Natural killer cell (primary cell): ENCODE measurements around the gene EPHA2. TPM values are rescaled to one million over a fixed set of nuclear protein-coding genes. Genes with fewer than 3 reads are reported as not detected.
A peak's percentile ranks its signal among the peaks of the same experiment; 100 is the strongest.

Source experiments
- ATAC-seq, 3 donors: fragments of 150-1000 bp in 2 of 3; fragments of 200-7000 bp in 1 of 3; cut with Tn5 transposase; 1 replicate in 1 of 3; 2 replicates in 2 of 3; pipeline ENCODE4 v1.10.0; 2021; ENCODE audit warnings: mild to moderate bottlenecking in 2 of 3, moderate library complexity in 2 of 3
- DNase-seq, 2 donors: peaks; one replicate each; pipeline versions ENCODE4 v3.0.0 to v3.0.0-alpha.2; 2013 to 2021; ENCODE audit warnings: mixed read lengths in 1 of 2
- H3K27ac ChIP-seq: one replicate; pipeline ENCODE4 v1.5.1; 2013; ENCODE audit warnings: mild to moderate bottlenecking, low read length
- H3K27me3 ChIP-seq: one replicate; pipeline ENCODE4 v1.6.1; 2013; ENCODE audit warnings: low read length; ENCODE audit not compliant: control insufficient read depth, insufficient read depth
- H3K36me3 ChIP-seq: one replicate; pipeline ENCODE4 v1.6.1; 2013; ENCODE audit warnings: low read length; ENCODE audit not compliant: control insufficient read depth, insufficient read depth
- H3K4me1 ChIP-seq: one replicate; pipeline ENCODE4 v1.6.1; 2013; ENCODE audit warnings: low read length; ENCODE audit not compliant: control insufficient read depth, insufficient read depth
- H3K4me3 ChIP-seq: one replicate; pipeline ENCODE4 v1.5.1; 2013; ENCODE audit warnings: low read length
- H3K9me3 ChIP-seq: one replicate; pipeline ENCODE4 v1.6.1; 2013; ENCODE audit warnings: low read length; ENCODE audit not compliant: control insufficient read depth, insufficient read depth
- H3K27ac Mint-ChIP-seq, 2 donors: one replicate each; pipeline ENCODE4 v1.8.0; 2022; ENCODE audit warnings: mild to moderate bottlenecking in 2 of 2, mixed read lengths in 2 of 2, moderate library complexity in 1 of 2
- H3K27me3 Mint-ChIP-seq, 2 donors: one replicate each; pipeline ENCODE4 v1.8.0; 2022; ENCODE audit warnings: low read depth in 2 of 2, mixed read lengths in 2 of 2
- H3K36me3 Mint-ChIP-seq: one replicate; pipeline ENCODE4 v1.8.0; 2022; ENCODE audit warnings: mixed read lengths
- H3K4me1 Mint-ChIP-seq, 2 donors: one replicate each; pipeline ENCODE4 v1.8.0; 2022; ENCODE audit warnings: mixed read lengths in 2 of 2
- H3K4me3 Mint-ChIP-seq: one replicate; pipeline ENCODE4 v1.8.0; 2022; ENCODE audit warnings: mild to moderate bottlenecking, moderate library complexity, mixed read lengths
- H3K9me3 Mint-ChIP-seq, 2 donors: one replicate each; pipeline ENCODE4 v1.8.0; 2022; ENCODE audit warnings: mixed read lengths in 2 of 2
- CTCF ChIP-seq: fragments of 200-600 bp; IDR thresholded peaks from one replicate; pipeline ENCODE4 v1.8.0; 2022; ENCODE audit warnings: antibody characterized with exemption
- WGBS: methylation state at CpG from one replicate; pipeline ENCODE4 v1.1.7; 2013; ENCODE audit warnings: missing lambda C conversion rate; ENCODE audit not compliant: insufficient coverage; 5-methylcytosine and 5-hydroxymethylcytosine counted together
- intact Hi-C: fragments of 100-400 bp; cut with micrococcal nuclease; formaldehyde crosslinking; loops from one replicate; pipeline ENCODE4 v1.14.2; 2022
- total RNA-seq, 4 donors: library from RNA; stranded (reverse); fragments of 120-200 nt in 1 of 4; gene quantifications; one replicate each; pipeline versions ENCODE4 v1.2.3 to v1.2.4, GENCODE V29; 2013 to 2022

EPHA2 gene
- total RNA-seq, 3 donors from 2014 or later (not counting 1 experiment from before 2014, with no cell fraction given), result 0.13 TPM; not detected in 2

- ATAC-seq (no peak), DNase-seq (no peak)
- Histone ChIP-seq H3K27ac (no peak overlapping the region), H3K27me3 (no peaks in the 10 kb centered on the region), H3K9me3 (no peaks in the 10 kb centered on the region), H3K4me3 (no peak overlapping the region), H3K4me1 (peaks cover 16% of the 10 kb centered on the region), H3K36me3 (peaks cover 14% of the 10 kb centered on the region)
- Mint-ChIP-seq H3K4me1 (peaks cover 0 to 42% of the 10 kb centered on the region in 2 donors), H3K27ac (peak overlapping the region in 1 of 2 donors; percentile 37), H3K36me3 (no peaks in the 10 kb centered on the region), H3K9me3 (no peaks in the 10 kb centered on the region), H3K4me3 (no peak overlapping the region), H3K27me3 (no peaks in the 10 kb centered on the region)
- WGBS, result 97% methylated on average over 2 of the region's 2 CpGs
- TF ChIP-seq CTCF, result no peak
- intact Hi-C loops, result no loop called here
These were observed 48.3 kb upstream of the EPHA2 start for GRCh38 chr1:16204216-16204615.

- H3K36me3 ChIP-seq, result peaks cover 14% of the 10 kb centered on the region
- peaks cover 0 to 48% of the 10 kb centered on the region in 2 donors for H3K4me1 Mint-ChIP-seq
- no peaks in the 10 kb centered on the region for H3K27me3 Mint-ChIP-seq
- no peak for DNase-seq
- H3K9me3 Mint-ChIP-seq, result no peaks in the 10 kb centered on the region
- H3K36me3 Mint-ChIP-seq, result no peaks in the 10 kb centered on the region
- WGBS, result 46% methylated on average over 3 of the region's 3 CpGs
- intact Hi-C loops, result no loop called here
- no peak for TF ChIP-seq CTCF
- no peak for ATAC-seq
- no peaks in the 10 kb centered on the region for H3K9me3 ChIP-seq
- no peak overlapping the region for H3K27ac ChIP-seq
- no peak overlapping the region for H3K4me3 ChIP-seq
- no peak overlapping the region for H3K4me3 Mint-ChIP-seq
- H3K27ac Mint-ChIP-seq, result peak overlapping the region in 1 of 2 donors; percentile 19
- H3K4me1 ChIP-seq, result peaks cover 16% of the 10 kb centered on the region
- H3K27me3 ChIP-seq, result no peaks in the 10 kb centered on the region
These were observed 47.7 kb upstream of the EPHA2 start for GRCh38 chr1:16203550-16203949.

DNA sequence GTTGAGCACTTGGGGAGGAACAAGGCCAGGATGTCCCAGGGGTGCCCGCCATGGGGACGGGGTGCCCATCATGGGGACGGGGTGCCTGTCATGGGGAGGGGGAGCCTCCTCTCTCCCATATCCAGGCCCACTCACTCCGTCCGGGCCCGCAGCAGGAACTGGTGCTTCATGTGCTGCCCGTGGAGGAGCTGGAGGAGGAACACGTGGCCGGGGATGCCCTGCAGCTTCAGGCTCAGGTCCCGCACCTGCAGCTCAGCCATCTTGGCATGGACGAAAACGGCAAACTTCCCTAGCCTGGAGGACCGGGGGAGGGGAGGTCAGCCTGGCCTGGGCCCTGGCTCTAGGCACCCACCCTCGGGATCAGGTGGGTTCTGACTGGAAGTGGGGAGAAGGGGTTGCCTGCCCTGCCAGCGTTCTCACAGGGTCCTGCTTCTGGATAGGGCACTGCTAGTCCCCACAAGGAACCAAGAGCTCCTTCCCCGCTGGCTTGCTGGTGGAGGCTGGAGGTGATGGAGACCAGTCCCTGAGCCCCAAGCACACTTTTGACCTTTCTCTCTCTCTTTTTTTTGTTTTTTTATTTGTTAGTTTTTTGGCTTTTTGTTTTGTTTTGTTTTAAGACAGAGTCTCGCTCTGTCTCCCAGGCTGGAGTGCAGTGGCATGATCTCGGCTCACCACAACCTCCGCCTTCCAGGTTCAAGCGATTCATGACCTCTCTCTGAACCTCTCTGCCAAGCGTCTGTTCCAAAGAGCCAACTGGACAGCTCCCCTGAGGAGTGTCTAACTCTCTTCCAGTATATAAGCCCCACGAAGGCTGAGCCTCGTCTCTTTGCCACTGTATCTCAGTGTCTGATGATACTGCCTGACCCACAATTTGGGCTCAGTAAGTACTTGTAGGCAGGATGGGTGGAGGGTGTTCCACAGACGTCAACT, 46.7 kb upstream of the EPHA2 start:
- DNase-seq (no peak), ATAC-seq (no peak)
- Histone ChIP-seq H3K27me3 (no peaks in the 10 kb centered on the region), H3K4me1 (peaks cover 15% of the 10 kb centered on the region), H3K4me3 (no peak overlapping the region), H3K9me3 (no peaks in the 10 kb centered on the region), H3K27ac (no peak overlapping the region), H3K36me3 (peaks cover 14% of the 10 kb centered on the region)
- Mint-ChIP-seq H3K27ac (peak overlapping the region in 1 of 2 donors; percentile 19), H3K9me3 (no peaks in the 10 kb centered on the region), H3K4me1 (peaks cover 0 to 48% of the 10 kb centered on the region in 2 donors), H3K36me3 (no peaks in the 10 kb centered on the region), H3K27me3 (no peaks in the 10 kb centered on the region), H3K4me3 (no peak overlapping the region)
- WGBS, result 95% methylated on average over 24 of the region's 24 CpGs
- intact Hi-C loops, result no loop called here
- no peak for TF ChIP-seq CTCF
